Lower leg skin (tissue), 3 donors: ENCODE results near the gene DENND2C.

ENCODE experiments used
- POLR2A ChIP-seq, 2 donors: fragments of 450-650 bp; IDR thresholded peaks; one replicate each; pipeline ENCODE4 v1.6.1; 2016 to 2017; ENCODE audit warnings: antibody characterized with exemption in 2 of 2, mild to moderate bottlenecking in 1 of 2, moderate library complexity in 1 of 2
- TF ChIP-seq, protein P1 (sequence below), 3 donors: fragments of 450-650 bp; IDR thresholded peaks; one replicate each; pipeline ENCODE4 v1.5.1; 2016; ENCODE audit warnings: antibody characterized with exemption in 3 of 3, mild to moderate bottlenecking in 3 of 3, moderate library complexity in 2 of 3

- TF ChIP-seq, protein P1, sequence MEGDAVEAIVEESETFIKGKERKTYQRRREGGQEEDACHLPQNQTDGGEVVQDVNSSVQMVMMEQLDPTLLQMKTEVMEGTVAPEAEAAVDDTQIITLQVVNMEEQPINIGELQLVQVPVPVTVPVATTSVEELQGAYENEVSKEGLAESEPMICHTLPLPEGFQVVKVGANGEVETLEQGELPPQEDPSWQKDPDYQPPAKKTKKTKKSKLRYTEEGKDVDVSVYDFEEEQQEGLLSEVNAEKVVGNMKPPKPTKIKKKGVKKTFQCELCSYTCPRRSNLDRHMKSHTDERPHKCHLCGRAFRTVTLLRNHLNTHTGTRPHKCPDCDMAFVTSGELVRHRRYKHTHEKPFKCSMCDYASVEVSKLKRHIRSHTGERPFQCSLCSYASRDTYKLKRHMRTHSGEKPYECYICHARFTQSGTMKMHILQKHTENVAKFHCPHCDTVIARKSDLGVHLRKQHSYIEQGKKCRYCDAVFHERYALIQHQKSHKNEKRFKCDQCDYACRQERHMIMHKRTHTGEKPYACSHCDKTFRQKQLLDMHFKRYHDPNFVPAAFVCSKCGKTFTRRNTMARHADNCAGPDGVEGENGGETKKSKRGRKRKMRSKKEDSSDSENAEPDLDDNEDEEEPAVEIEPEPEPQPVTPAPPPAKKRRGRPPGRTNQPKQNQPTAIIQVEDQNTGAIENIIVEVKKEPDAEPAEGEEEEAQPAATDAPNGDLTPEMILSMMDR (IDR thresholded peaks at IDR 0.05), result no peak
- TF ChIP-seq POLR2A (IDR thresholded peaks at IDR 0.05), result no peak
Observed at GRCh38 chr1:114668373-114668772, 1.5 kb downstream of the DENND2C start.
